SU-DHL-6 (cell line): ENCODE measurements around the gene PLS1.
"Not testable (repeated sequence)": the region's sequence is repeated elsewhere in the genome, so short reads cannot be mapped to it uniquely, and the experiment has no call there.

Experiments used
- H2AFZ ChIP-seq: fragments of 200-600 bp; sonication (generic); 2 replicates; pipeline ENCODE4 v1.6.1; 2014; ENCODE audit warnings: low read depth, mild to moderate bottlenecking, moderate library complexity, mixed read lengths, antibody characterized with exemption, low read length; ENCODE audit not compliant: severe bottlenecking
- H3F3A ChIP-seq: fragments of 200-600 bp; shearing (Covaris generic); 2 replicates; pipeline ENCODE4 v1.6.0; 2016; ENCODE audit warnings: antibody characterized with exemption, mild to moderate bottlenecking; ENCODE audit not compliant: insufficient read depth
- H3K27ac ChIP-seq: fragments of 200-600 bp; sonication (generic); 2 replicates; pipeline ENCODE4 v1.5.1; 2016; ENCODE audit warnings: low read depth, mild to moderate bottlenecking, low read length, moderate library complexity, mixed read lengths
- H3K27me3 ChIP-seq: fragments of 200-600 bp; sonication (generic), shearing (Covaris generic); 2 replicates; pipeline ENCODE4 v1.6.0; 2014; ENCODE audit warnings: mild to moderate bottlenecking, low read length
- H3K36me3 ChIP-seq: fragments of 200-600 bp; sonication (generic); 2 replicates; pipeline ENCODE4 v1.6.1; 2014; ENCODE audit warnings: mild to moderate bottlenecking, low read length, mixed read lengths
- H3K4me2 ChIP-seq: fragments of 300-600, 200-600 bp; shearing (Covaris generic), sonication (generic); 2 replicates; pipeline ENCODE4 v1.6.0; 2014; ENCODE audit warnings: low read length, low read depth, mild to moderate bottlenecking; ENCODE audit not compliant: poor library complexity, severe bottlenecking
- H3K4me3 ChIP-seq: fragments of 200-600 bp; sonication (generic); 2 replicates; pipeline ENCODE4 v1.5.1; 2014; ENCODE audit warnings: antibody characterized with exemption, low read length, mild to moderate bottlenecking, mixed read lengths; ENCODE audit not compliant: insufficient read depth, poor library complexity, severe bottlenecking
- H3K79me2 ChIP-seq: fragments of 200-600 bp; sonication (generic); 2 replicates; pipeline ENCODE4 v1.6.1; 2014; ENCODE audit warnings: mild to moderate bottlenecking, low read length, moderate library complexity; ENCODE audit not compliant: insufficient read depth
- H3K9ac ChIP-seq: fragments of 200-600 bp; sonication (generic); 2 replicates; pipeline ENCODE4 v1.7.0; 2014; ENCODE audit warnings: mild to moderate bottlenecking, low read length
- H3K9me2 ChIP-seq: fragments of 200-600 bp; sonication (generic); replicated peaks from 2 replicates; pipeline ENCODE4 v1.6.1; 2014; ENCODE audit warnings: low read length; ENCODE audit not compliant: insufficient read depth
- H3K9me3 ChIP-seq: fragments of 200-600 bp; sonication (generic); 2 replicates; pipeline ENCODE4 v1.6.1; 2014; ENCODE audit warnings: low read length, mixed read lengths; ENCODE audit not compliant: insufficient read depth
- H4K20me1 ChIP-seq: fragments of 200-600 bp; sonication (generic); 2 replicates; pipeline ENCODE4 v1.6.1; 2014; ENCODE audit warnings: low read depth, mild to moderate bottlenecking, antibody characterized with exemption, low read length, moderate library complexity, mixed read lengths
- CTCF ChIP-seq: fragments of 200-600 bp; sonication (generic); IDR thresholded peaks from one replicate; pipeline ENCODE4 v1.5.1; 2017; ENCODE audit warnings: antibody characterized with exemption, mild to moderate bottlenecking, low read length, moderate library complexity; ENCODE audit not compliant: insufficient read depth, poor library complexity, severe bottlenecking
- EZH2phosphoT487 ChIP-seq: fragments of 200-600 bp; sonication (generic), shearing (Covaris generic); conservative IDR thresholded peaks from 2 replicates; pipeline ENCODE4 v1.6.1; 2018; ENCODE audit warnings: mild to moderate bottlenecking, antibody characterized with exemption, low read length, moderate library complexity, mixed read lengths

Gene PLS1

GRCh38 chr3:142580061-142580423, 16.2 kb upstream of the PLS1 start:
- Histone ChIP-seq H3K27ac (no peak overlapping the region), H3K36me3 (no peaks in the 10 kb centered on the region), H3K9me3 (no peaks in the 10 kb centered on the region), H3K4me3 (no peak overlapping the region), H4K20me1 (no peaks in the 10 kb centered on the region; the same call in 1 of the 2 replicates), H3K9me2 (no peaks in the 10 kb centered on the region), H3K4me2 (no peak overlapping the region), H3K79me2 (peaks cover 35% of the 10 kb centered on the region), H3F3A (no peaks in the 10 kb centered on the region), H3K9ac (no peak overlapping the region), H3K27me3 (no peaks in the 10 kb centered on the region), H2AFZ (no peak overlapping the region)
- TF ChIP-seq CTCF (no peak), EZH2phosphoT487 (no peak)

- not testable (repeated sequence) for H3K9me3 ChIP-seq, H3K4me2 ChIP-seq, H4K20me1 ChIP-seq, H3K27ac ChIP-seq, H2AFZ ChIP-seq, H3K4me3 ChIP-seq, H3K27me3 ChIP-seq, H3K36me3 ChIP-seq, H3K9ac ChIP-seq, H3F3A ChIP-seq, H3K9me2 ChIP-seq
- peaks cover 25% of the 10 kb centered on the region for H3K79me2 ChIP-seq
Observed at GRCh38 chr3:142581070-142581469, 15.1 kb upstream of the PLS1 start.

- H3K79me2 ChIP-seq, result no peaks in the 10 kb centered on the region
- H3K27me3 ChIP-seq, result no peaks in the 10 kb centered on the region
- no peaks in the 10 kb centered on the region for H3K9me2 ChIP-seq
- H4K20me1 ChIP-seq, result no peaks in the 10 kb centered on the region
- TF ChIP-seq EZH2phosphoT487, result no peak
- no peak for TF ChIP-seq CTCF
- H3K9me3 ChIP-seq, result no peaks in the 10 kb centered on the region
- no peak overlapping the region for H3K27ac ChIP-seq
- no peak overlapping the region for H3K4me3 ChIP-seq
- H2AFZ ChIP-seq, result no peak overlapping the region
- no peak overlapping the region for H3K9ac ChIP-seq
- H3F3A ChIP-seq, result no peaks in the 10 kb centered on the region
- no peaks in the 10 kb centered on the region for H3K36me3 ChIP-seq
- H3K4me2 ChIP-seq, result no peak overlapping the region
Observed at GRCh38 chr3:142586803-142587406, 9.3 kb upstream of the PLS1 start.

GRCh38 chr3:142588703-142589102, 7.5 kb upstream of the PLS1 start:
- H2AFZ ChIP-seq, result no peak overlapping the region
- H3K4me3 ChIP-seq, result no peak overlapping the region
- no peaks in the 10 kb centered on the region for H3K9me3 ChIP-seq
- H3K9ac ChIP-seq, result no peak overlapping the region
- H3K27ac ChIP-seq, result no peak overlapping the region
- H4K20me1 ChIP-seq, result no peaks in the 10 kb centered on the region
- H3K9me2 ChIP-seq, result no peaks in the 10 kb centered on the region
- no peaks in the 10 kb centered on the region for H3K36me3 ChIP-seq
- no peak for TF ChIP-seq CTCF
- no peak overlapping the region for H3K4me2 ChIP-seq
- no peaks in the 10 kb centered on the region for H3K27me3 ChIP-seq
- no peaks in the 10 kb centered on the region for H3K79me2 ChIP-seq
- H3F3A ChIP-seq, result no peaks in the 10 kb centered on the region

GRCh38 chr3:142592268-142592667, 3.9 kb upstream of the PLS1 start:
- H3K4me3 ChIP-seq, H3K36me3 ChIP-seq, H3K4me2 ChIP-seq, H3K9me2 ChIP-seq, H3K9ac ChIP-seq, H3K79me2 ChIP-seq, H2AFZ ChIP-seq, H4K20me1 ChIP-seq, H3K27me3 ChIP-seq, H3K27ac ChIP-seq, H3F3A ChIP-seq, H3K9me3 ChIP-seq: not testable (repeated sequence)
